ENCODE results near the gene SSB.

Gene SSB

GRCh38 chr2:169775354-169775753, 23.3 kb upstream of the SSB start:
- H3K79me2 ChIP-seq (ENCODE audit: insufficient read depth, low read length): no peaks in the 10 kb centered on the region
- no peaks in the 10 kb centered on the region for H3F3A ChIP-seq (ENCODE audit: insufficient read depth)
- no peaks in the 10 kb centered on the region for H4K20me1 ChIP-seq (ENCODE audit: low read depth, low read length)
- no peak overlapping the region for H3K27ac ChIP-seq (ENCODE audit: low read depth, low read length)
- no peak overlapping the region for H3K9ac ChIP-seq (ENCODE audit: low read length)
- H3K4me3 ChIP-seq (ENCODE audit: insufficient read depth, low read length, poor library complexity, severe bottlenecking): no peak overlapping the region
- H3K9me2 ChIP-seq (replicated peaks; ENCODE audit: insufficient read depth, low read length): no peaks in the 10 kb centered on the region
- H2AFZ ChIP-seq (ENCODE audit: low read depth, low read length, severe bottlenecking): no peak overlapping the region
- no peaks in the 10 kb centered on the region for H3K9me3 ChIP-seq (ENCODE audit: insufficient read depth, low read length)
- TF ChIP-seq, protein P1, sequence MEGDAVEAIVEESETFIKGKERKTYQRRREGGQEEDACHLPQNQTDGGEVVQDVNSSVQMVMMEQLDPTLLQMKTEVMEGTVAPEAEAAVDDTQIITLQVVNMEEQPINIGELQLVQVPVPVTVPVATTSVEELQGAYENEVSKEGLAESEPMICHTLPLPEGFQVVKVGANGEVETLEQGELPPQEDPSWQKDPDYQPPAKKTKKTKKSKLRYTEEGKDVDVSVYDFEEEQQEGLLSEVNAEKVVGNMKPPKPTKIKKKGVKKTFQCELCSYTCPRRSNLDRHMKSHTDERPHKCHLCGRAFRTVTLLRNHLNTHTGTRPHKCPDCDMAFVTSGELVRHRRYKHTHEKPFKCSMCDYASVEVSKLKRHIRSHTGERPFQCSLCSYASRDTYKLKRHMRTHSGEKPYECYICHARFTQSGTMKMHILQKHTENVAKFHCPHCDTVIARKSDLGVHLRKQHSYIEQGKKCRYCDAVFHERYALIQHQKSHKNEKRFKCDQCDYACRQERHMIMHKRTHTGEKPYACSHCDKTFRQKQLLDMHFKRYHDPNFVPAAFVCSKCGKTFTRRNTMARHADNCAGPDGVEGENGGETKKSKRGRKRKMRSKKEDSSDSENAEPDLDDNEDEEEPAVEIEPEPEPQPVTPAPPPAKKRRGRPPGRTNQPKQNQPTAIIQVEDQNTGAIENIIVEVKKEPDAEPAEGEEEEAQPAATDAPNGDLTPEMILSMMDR (IDR thresholded peaks at IDR 0.05; ENCODE audit: insufficient read depth, low read length, poor library complexity, severe bottlenecking): no peak
- TF ChIP-seq EZH2phosphoT487 (conservative IDR thresholded peaks at IDR 0.05; ENCODE audit: low read length): no peak
- no peaks in the 10 kb centered on the region for H3K27me3 ChIP-seq (ENCODE audit: low read length)
- no peaks in the 10 kb centered on the region for H3K36me3 ChIP-seq (ENCODE audit: low read length)
- no peak overlapping the region for H3K4me2 ChIP-seq (ENCODE audit: low read depth, low read length, poor library complexity, severe bottlenecking)

DNA sequence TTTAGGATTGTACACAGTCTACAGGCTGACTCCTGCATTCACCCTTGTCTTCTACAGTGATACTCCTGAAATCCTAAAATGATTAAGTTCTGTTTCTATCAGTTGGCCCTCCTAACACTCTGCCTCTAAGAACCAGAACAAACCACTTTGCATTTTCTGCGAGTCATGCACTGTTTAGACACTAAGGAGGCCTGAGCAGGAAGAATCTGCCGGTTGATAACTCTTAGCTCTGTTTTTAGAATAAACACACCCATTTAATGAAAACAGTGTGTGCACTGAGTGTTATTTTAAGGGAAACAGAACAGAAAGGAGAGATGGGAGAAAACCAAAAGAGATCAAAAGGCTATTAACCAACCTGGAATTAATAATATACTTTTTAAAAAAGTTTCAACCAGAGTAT, 22.9 kb upstream of the SSB start:
- no peak for TF ChIP-seq EZH2phosphoT487 (conservative IDR thresholded peaks at IDR 0.05; ENCODE audit: low read length)
- TF ChIP-seq, protein P1 (IDR thresholded peaks at IDR 0.05; ENCODE audit: insufficient read depth, low read length, poor library complexity, severe bottlenecking): no peak
- Histone ChIP-seq H3K27ac (ENCODE audit: low read depth, low read length) (no peak overlapping the region), H3K4me3 (ENCODE audit: insufficient read depth, low read length, poor library complexity, severe bottlenecking) (no peak overlapping the region), H2AFZ (ENCODE audit: low read depth, low read length, severe bottlenecking) (no peak overlapping the region), H3K79me2 (ENCODE audit: insufficient read depth, low read length) (no peaks in the 10 kb centered on the region), H3K9me3 (ENCODE audit: insufficient read depth, low read length) (no peaks in the 10 kb centered on the region), H3K9ac (ENCODE audit: low read length) (no peak overlapping the region), H3K4me2 (ENCODE audit: low read depth, low read length, poor library complexity, severe bottlenecking) (no peak overlapping the region), H4K20me1 (ENCODE audit: low read depth, low read length) (no peaks in the 10 kb centered on the region), H3F3A (ENCODE audit: insufficient read depth) (no peaks in the 10 kb centered on the region), H3K27me3 (ENCODE audit: low read length) (no peaks in the 10 kb centered on the region), H3K36me3 (ENCODE audit: low read length) (no peaks in the 10 kb centered on the region), H3K9me2 (replicated peaks; ENCODE audit: insufficient read depth, low read length) (no peaks in the 10 kb centered on the region)

DNA sequence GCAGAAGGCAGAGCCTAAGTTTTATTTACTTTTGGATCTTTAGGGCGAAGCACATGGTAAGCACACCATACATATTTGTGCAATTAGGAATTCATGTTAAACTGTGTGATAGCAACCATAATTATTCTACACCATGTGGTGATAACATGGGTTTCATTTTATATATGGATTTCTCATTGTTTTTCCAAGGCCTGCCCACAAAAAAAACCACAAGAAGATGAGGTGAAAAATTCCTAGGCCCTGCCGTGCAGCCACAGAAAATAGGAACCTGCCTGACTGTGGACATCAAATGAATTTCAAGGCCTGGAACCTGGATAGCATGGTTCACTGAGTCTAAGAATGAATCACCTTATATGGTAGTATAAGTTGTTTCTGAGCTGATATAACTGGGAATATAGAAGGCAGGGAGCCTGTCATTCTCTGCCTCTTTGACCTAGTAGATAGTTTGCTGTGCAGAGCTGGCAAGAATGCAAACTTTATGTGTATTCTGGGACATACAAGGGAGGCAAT, 22.4 kb upstream of the SSB start:
- Histone ChIP-seq H3K9me2 (replicated peaks; ENCODE audit: insufficient read depth, low read length) (no peaks in the 10 kb centered on the region), H3K36me3 (ENCODE audit: low read length) (no peaks in the 10 kb centered on the region), H3K9me3 (ENCODE audit: insufficient read depth, low read length) (no peaks in the 10 kb centered on the region), H3K4me2 (ENCODE audit: low read depth, low read length, poor library complexity, severe bottlenecking) (no peak overlapping the region), H4K20me1 (ENCODE audit: low read depth, low read length) (no peaks in the 10 kb centered on the region), H3K27me3 (ENCODE audit: low read length) (no peaks in the 10 kb centered on the region), H3K9ac (ENCODE audit: low read length) (no peak overlapping the region), H3K4me3 (ENCODE audit: insufficient read depth, low read length, poor library complexity, severe bottlenecking) (no peak overlapping the region), H3K79me2 (ENCODE audit: insufficient read depth, low read length) (no peaks in the 10 kb centered on the region), H3F3A (ENCODE audit: insufficient read depth) (no peaks in the 10 kb centered on the region), H3K27ac (ENCODE audit: low read depth, low read length) (no peak overlapping the region), H2AFZ (ENCODE audit: low read depth, low read length, severe bottlenecking) (no peak overlapping the region)
- TF ChIP-seq EZH2phosphoT487 (conservative IDR thresholded peaks at IDR 0.05; ENCODE audit: low read length): no peak
- TF ChIP-seq, protein P1 (IDR thresholded peaks at IDR 0.05; ENCODE audit: insufficient read depth, low read length, poor library complexity, severe bottlenecking): no peak
